ENCODE measurements around the gene STARD7.

STARD7 gene

DNA sequence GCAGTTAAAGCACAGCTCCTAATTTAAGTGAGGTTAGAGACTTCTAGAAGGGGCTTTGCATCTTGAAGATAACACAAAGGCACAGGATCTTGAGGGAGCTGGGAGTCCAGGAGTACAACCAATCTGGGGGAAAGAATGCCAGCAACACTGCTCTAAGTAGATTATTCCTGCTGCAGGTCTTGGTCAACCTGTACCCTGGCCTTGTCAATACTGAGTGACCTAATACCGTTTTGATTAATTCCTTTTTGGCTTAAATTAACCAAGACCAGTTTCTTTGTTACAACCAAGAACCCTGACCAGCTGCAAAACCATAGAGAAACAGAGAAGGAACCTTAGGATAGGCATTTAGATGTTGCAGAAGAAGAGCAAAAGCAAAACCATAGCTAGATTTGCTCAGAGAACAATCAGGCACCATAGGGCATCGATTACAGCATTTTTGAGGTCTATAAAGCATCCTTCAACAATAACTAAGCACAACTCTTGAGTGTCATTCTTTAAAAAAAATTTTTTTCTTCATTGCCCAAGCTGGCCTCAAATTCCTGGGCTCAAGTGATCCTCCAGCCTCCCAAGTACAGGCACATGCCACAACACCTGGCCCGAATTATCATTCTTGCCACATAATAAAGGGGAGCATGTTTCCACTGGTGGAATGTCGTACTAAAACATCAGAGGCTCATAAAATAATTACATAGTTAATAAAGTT lies 6.3 kb downstream of the STARD7 start:
- in situ Hi-C loops (cut with MboI; ENCODE audit: low sequenced_read_pairs) = no loop called here

DNA sequence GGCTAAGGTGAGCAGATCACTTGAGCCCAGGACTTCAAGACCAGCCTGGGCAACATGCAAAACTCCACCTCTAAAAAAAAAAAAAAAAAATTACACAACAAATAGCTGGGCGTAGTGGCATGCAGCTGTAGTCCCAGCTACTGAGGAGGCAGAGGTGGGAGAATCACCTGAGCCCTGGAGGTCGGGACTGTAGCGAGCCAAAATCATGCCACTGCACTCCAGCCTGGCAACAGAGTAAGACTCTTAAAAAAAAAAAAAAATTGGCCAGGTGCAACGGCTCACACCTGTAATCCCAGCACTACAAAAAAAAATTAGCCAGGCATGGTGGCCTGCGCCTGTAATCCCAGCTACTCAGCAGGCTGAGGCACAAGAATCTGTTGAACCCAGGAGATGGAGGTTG lies 7.3 kb downstream of the STARD7 start:
- in situ Hi-C loops (cut with MboI; ENCODE audit: low sequenced_read_pairs) = no loop called here

DNA sequence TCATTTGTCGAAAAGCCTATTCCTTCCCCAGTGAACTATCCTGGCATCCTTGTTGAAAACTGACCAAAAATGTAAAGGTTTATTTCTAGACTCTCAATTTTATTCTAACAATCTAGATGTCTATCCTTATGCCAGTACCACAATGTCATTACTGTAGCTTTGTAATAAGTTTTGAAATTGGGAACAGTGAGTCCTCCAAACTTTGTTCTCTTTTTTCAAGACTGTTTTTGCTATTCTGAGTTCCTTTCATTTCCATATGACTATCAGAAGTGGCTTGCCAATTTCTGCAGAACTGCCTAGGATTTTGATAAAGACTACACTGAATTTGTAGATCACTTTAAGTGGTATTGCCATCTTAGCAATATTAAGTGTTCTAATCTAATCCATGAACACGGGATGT lies 9.7 kb downstream of the STARD7 start:
- in situ Hi-C loops (cut with MboI; ENCODE audit: low sequenced_read_pairs) = no loop called here

DNA sequence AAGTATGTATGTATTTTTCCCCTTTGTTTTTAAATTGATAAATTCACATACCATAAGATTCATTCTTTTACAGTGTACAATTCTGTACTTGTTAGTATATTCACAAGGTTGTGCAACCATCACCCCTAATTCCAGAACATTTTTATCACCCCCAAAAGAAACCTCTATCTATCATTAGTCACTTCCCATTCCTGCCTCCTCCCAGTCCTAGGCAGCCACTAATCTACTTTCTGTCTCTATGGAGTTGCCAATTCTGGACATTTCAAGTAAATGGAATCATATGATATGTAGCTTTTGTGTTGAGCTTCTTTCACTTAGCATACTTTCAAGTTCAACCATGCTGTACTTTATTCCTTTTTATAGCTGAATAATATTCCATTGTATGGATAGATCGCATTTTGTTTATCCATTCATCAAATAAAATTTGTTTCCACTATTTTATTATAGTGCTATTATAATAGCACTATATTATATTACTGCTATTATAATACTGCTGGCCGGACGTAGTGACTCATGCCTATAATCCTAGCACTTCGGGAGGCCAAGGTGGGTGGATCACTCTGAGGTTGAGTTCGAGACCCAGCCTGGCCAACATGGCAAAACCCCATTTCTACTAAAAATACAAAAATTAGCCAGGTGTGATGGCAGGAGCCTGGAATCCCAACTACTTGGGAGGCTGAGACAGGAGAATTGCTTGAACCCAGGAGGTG lies 10.9 kb downstream of the STARD7 start:
- in situ Hi-C loops (cut with MboI; ENCODE audit: low sequenced_read_pairs) = no loop called here

DNA sequence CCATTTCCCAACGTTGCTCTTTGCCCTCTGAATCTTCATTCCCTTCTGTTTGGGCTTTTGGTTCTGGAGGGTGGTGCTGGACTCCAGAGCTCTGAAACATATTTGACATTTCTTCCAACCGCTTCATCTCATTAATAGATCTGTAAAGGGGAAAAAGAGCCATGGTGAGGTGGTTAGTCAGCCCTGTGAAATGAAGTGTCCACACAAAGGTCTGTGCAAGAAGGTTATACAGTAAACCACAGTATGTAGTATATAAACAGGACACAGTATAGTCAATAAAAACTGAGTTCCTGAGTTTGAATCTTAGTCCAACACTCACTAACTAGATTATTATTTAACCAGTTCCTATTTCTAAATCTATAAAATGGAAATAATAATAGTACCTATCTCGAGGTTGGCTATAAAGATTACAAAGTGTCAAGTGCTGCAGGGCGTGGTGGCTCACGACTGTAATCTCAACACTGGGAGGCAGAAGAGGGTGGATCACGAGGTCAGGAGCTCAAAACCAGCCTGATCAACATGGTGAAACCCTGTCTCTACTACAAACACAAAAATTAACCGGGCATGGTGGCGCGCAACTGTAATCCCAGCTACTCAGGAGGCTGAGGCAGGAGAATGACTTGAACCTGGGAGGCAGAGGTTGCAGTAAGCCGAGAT lies 13.1 kb downstream of the STARD7 start:
- in situ Hi-C loops (cut with MboI; ENCODE audit: low sequenced_read_pairs) = no loop called here

DNA sequence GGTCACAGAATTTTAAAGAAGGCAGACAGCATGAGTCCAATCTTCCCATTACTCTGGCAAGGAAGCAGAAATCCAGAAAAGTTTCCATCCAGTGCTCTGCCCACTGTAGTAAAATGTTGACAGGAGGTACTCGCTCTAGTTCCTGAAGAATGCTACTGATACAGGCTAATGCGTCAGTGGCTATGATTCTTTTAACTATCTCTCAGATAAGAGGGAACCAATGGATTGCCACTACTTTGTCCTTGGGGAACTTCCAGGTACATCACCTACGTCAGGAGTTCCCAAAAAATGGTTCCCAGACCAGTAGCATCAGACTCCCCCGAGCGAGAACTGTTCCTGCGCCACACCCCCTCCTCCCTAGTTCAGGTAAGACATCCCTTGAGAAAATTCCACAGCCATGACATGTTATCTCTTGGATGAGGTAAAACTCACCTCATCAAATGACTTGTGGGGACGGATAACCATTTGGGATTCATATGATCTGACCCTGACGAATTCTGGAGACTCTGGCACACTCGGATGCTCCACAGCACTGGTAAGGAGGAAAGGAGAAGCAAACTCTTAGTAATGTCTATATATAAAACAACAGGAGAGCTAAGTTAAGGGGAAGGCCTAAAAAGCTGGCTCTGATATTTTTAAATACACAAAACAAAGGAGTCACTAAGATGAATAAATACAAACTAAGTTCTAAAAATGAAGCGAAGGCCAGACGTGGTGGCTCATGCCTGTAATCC lies 16.5 kb downstream of the STARD7 start:
- in situ Hi-C loops (cut with MboI; ENCODE audit: low sequenced_read_pairs) = no loop called here

DNA sequence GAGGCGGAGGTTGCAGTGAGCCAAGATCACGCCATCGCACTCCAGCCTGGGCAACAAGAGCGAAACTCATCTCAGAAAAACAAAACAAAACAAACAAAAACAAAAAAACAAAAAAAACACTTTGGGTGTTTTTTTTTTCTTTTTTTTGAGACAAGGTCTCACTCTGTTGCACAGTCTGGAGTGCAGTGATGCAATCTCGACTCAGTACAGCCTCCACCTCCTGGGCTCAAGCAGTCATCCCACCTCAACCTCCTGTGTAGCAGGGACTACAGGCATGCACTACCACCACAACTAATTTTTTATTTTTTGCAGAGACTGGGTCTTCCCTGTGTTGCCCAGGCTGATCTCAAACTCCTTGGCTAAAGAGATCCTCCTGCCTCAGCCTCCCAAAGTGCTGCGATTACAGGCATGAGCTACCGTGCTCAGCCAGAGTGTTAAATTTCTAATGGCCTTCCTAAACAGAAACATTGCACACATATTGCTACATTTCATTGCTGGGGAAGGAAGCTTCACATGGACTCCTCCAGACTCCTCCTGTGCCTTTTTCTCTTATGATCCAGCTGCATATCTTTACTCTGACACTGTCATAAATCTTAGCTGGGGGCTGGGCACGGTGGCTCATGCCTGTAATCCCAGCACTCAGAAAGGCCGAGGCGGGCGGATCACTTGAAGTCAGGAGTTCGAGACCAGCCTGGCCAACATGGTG lies 19.7 kb downstream of the STARD7 start:
- in situ Hi-C loops (cut with MboI; ENCODE audit: low sequenced_read_pairs) = no loop called here

DNA sequence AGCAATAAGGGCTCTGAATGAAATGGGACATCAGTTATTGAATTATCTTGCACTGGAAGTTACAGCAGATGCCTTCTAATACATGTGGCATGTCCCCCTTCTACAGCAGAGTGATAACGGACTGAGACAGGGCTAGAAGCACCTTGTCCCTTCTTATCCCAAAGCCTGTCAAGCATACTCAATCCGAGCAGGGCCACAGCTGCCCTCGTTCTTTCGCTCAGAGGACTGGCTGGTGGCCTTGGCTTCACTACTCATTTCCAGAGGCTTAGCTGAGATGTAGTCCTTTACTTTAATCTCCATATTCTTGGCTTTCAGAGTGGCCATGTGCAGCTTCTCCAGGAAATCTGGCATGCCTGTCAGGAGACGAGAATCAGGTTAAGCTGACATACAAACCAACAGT lies 22.1 kb downstream of the STARD7 start:
- in situ Hi-C loops (cut with MboI; ENCODE audit: low sequenced_read_pairs) = no loop called here

DNA sequence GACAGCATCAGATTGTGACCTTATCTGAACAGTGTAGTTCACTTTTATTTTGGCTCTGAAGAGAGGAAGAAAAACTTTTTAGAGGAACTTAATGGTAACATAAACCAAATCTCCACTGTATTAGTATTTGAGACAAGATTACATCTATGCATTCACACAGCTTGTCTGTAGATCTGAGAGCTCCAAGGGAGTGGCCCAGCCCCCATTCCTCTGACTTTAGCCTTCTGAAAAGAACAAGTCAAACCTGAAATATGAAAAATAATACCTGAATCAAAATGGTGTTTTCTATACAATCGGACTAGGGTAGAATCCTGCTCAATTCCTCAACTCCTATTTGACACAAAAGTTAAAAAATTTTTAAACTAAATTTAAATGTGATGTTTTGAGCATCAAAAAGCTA lies 23.1 kb downstream of the STARD7 start:
- in situ Hi-C loops (cut with MboI; ENCODE audit: low sequenced_read_pairs) = no loop called here

DNA sequence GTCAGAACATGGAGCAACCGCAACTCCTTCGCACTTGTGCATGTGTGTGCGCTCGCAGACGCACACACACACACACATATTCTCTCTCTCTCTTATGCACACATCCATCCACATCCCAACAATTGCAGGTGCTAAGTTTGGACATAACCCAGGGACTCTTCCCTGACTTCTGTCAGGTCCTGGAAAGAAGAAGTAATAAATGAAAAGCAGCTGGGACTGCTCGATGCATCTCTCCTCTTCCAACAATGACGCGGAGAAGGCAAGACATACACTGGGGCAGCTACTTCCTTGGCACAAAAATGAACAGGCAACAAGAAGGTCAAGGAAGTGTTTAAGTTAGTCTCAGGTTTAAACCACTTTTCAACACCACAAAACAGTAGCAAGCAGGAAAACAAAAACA lies 23.6 kb downstream of the STARD7 start:
- in situ Hi-C loops (cut with MboI; ENCODE audit: low sequenced_read_pairs) = no loop called here

DNA sequence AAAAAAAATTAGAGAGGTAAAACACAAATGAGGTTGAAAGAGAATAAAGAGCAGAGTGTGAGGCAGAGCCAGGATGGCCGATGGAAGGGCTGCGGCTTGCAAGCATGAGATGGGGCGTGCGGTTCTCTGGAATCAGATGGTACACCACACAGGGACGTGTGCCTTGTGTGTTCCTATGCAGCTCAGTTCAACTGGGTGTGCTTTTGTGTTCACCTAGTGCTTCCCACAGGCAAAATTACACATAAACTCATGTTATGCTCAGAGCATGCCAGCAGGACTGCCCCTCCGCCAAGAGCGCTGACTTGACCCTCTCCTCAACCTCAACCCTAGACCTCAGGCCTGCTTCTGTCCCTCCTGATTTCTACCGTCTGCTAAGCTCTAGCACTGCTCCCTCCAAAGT lies 24.4 kb downstream of the STARD7 start:
- in situ Hi-C loops (cut with MboI; ENCODE audit: low sequenced_read_pairs) = no loop called here

DNA sequence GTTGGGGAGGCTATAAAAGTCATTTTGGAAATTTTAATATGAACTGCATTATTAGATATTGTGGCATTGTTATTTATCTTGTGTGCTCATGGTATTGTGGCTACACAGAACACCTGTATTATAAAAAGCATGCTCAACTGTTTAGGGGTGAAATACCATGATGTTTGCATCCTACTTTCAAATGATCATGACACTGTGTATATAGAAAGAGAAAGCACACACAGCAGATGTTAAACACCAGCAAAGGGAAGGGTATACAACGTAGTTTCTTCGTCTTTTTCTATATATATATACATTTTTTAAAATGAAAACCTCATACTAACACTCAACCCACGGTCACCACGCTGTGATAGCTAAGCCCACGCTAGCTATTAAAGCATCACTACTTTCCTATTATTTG lies 27.1 kb downstream of the STARD7 start:
- in situ Hi-C loops (cut with MboI; ENCODE audit: low sequenced_read_pairs) = no loop called here

DNA sequence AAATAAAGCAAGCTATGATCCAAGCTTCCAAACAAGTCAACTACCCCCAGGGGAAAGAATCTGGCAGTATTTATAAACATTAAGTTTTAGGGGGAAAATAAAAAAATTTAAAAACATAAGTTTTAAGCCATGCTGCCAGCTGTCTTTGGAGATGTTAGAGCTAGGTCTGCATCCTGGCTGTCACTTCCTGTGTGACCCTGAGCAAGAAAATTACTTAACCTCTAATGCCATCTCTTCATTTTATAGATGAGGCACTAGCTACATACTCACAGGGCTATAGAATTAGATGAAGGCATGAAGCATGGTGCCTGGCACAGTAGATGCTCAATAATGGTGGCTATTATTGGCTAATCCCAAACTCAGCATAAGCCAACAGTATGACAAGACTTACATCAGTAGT lies 28.1 kb downstream of the STARD7 start:
- in situ Hi-C loops (cut with MboI; ENCODE audit: low sequenced_read_pairs) = no loop called here

DNA sequence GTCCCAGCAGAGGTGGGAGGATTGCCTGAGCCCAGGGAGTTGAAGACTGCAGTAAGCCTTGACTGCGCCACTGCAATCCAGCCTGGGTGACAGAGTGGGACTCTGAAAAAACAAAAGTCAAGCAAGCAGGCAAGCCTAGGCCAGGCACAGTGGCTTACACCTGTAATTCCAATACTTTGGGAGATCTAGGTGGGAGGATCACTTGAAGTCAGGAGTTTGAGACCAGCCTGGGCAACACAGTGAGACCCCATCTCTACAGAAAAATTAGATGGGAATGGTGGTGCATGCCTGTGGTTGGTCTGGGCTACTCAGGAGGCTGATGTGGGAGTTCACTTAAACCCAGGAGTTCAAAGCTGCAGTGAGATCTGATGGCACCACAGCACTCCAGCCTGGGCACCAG lies 28.6 kb downstream of the STARD7 start:
- in situ Hi-C loops (cut with MboI; ENCODE audit: low sequenced_read_pairs) = no loop called here

DNA sequence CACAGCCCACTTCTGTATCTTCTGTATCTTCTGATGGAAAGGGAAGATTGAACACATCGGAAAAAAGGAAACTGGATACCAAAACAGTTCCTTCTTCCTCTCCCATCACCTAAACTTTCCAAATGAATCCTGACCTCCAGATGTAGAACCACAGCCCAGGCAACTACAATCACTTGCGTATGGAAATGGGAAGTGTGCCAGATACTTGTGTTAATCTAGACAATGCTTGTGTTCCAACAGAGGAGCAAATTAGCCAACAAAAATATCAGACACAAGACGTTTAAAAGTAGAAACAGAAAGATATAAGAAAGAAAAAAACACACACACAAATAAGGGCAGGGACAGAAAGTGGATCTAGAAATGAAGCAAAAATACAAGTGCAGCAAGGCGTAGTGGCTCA lies 32.0 kb downstream of the STARD7 start:
- in situ Hi-C loops (cut with MboI; ENCODE audit: low sequenced_read_pairs) = no loop called here

DNA sequence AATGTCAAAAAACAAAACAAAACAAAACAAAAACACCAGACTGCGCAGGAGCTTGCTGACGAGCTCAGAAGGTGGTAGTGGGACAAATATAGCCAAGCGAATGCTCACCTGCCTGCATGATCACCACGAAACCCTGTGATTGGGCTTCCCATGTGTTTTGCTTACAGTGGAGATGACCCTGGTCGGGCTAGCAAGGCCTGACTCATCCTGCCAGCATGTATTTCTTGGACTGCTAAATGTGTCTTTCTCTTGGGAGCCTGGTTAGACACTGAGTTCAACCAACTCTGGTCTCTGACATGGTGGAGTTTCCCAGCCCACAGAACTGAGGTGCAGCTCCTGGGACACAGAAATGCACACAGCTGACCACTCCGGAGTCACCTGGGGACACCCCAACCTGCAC lies 32.7 kb downstream of the STARD7 start:
- in situ Hi-C loops (cut with MboI; ENCODE audit: low sequenced_read_pairs) = no loop called here

DNA sequence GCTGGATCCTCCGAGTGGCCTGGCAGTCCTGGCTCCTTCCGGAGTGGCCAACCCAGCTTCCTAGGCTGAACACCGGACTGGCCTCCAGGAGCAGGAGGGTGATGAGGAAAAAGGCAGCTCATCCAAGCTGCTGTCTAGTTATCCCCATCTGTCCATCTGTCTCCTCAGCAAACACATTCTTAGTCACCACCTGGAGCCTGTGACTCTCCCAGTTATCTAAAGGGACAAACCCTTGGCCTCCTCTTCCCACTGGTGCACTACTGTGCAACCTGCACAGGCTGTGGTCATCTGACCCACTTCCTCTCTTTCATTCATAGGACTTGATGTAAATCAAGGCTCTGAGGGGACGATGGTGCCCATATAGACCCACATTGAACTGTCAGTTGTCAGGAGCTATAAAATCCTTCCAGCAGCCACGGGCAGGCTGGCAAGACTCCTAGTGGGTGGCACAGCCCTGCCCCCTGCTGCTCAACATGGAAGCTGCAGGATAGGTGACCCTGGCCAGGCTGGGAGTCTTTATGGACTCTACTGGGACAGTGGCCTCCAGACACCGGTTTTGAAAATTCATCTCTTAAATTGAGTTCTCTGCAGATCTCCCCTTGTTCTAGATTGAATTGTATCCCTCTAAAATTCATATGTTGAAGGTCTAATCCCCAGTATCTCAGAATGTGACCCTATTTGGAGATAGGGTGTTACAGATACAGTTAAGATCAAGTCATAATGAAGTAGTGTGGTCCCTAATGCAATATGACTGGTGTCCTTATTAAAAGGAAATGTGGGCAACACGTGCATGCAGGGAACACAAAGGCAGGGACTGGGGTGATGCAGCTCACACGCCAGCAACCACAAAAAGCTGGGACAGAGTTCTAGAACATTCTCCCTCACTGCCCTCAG lies 34.1 kb downstream of the STARD7 start:
- in situ Hi-C loops (cut with MboI; ENCODE audit: low sequenced_read_pairs) = no loop called here

DNA sequence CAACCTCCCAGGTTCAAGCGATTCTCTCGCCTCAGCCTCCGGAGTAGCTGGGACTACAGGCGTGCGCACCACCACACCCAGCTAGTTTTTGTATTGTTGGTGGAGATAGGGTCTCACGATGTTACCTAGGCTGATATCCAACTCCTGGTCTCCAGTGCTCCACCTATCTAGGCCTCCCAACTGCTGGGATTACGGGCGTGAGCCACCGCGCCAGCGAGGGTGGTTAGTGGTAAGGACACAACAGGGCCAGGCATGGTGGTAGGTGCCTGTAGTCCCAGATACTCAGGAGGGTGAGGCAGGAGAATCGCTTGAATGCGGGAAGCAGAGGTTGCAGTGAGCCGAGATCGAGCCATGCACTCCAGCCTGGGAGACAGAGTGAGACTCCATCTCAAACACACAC lies 36.8 kb downstream of the STARD7 start:
- in situ Hi-C loops (cut with MboI; ENCODE audit: low sequenced_read_pairs) = no loop called here

DNA sequence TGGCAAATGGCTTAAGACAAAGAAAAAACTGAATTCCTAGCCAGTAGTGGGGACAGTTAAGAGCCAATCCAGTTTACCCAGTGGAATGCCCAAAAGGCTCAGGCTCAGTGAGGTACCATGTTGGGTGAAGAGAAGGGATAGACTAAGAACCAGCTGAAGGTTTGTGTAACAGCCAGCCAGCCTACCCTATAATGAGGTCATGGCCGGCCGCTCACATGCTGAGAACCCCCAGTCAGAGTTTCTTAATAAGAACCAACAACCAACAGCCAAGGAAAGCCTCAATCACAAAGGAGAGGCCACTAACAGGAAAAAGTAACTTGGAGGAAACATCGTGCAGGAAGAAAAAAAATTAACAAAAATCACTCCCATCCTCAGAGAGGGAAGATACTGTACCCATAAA lies 38.0 kb downstream of the STARD7 start:
- in situ Hi-C loops (cut with MboI; ENCODE audit: low sequenced_read_pairs) = no loop called here

Data from HL-60/S4 (cell line).